MCF 10A (cell line): ENCODE results near the gene FRMD4B. TPM values are rescaled to one million over a fixed set of nuclear protein-coding genes. Genes with fewer than 3 reads are reported as not detected.

ENCODE experiments used
- BruUV-seq: library from RNA; stranded (reverse); fragments of 400-500 nt; replicated peaks from 2 replicates; lab custom pipeline; 2021; lab: Mats Ljungman, UMichigan
- CTCF ChIA-PET: fragments of 300-600 bp; sonication (Branson Sonifier 250); formaldehyde crosslinking; extraction: SDS; loops from one replicate; lab custom pipeline; 2021; ENCODE audit warnings: antibody characterized with exemption, inconsistent platforms; lab: Yijun Ruan, JAX
- POLR2A ChIA-PET: fragments of 300-600, 350-650 bp; sonication (Branson Sonifier 250); formaldehyde crosslinking; extraction: SDS; loops from one replicate; lab custom pipeline; 2020; ENCODE audit warnings: antibody characterized with exemption, inconsistent platforms; lab: Yijun Ruan, JAX
- DNase-seq: peaks from one replicate; pipeline ENCODE4 v3.0.0-alpha.2; 2018; ENCODE audit not compliant: unreplicated experiment
- H3K27ac Mint-ChIP-seq: one replicate; pipeline ENCODE4 v1.8.0; 2022; ENCODE audit warnings: mild to moderate bottlenecking, low read depth, mixed read lengths; ENCODE audit not compliant: unreplicated experiment
- H3K27me3 Mint-ChIP-seq: one replicate; pipeline ENCODE4 v1.8.0; 2022; ENCODE audit warnings: mixed read lengths; ENCODE audit not compliant: insufficient read depth, unreplicated experiment
- H3K36me3 Mint-ChIP-seq: one replicate; pipeline ENCODE4 v1.8.0; 2022; ENCODE audit warnings: mild to moderate bottlenecking, moderate library complexity, mixed read lengths; ENCODE audit not compliant: insufficient read depth, unreplicated experiment
- H3K4me1 Mint-ChIP-seq: one replicate; pipeline ENCODE4 v1.8.0; 2022; ENCODE audit warnings: mixed read lengths; ENCODE audit not compliant: insufficient read depth, unreplicated experiment
- H3K4me3 Mint-ChIP-seq: one replicate; pipeline ENCODE4 v1.8.0; 2022; ENCODE audit warnings: mild to moderate bottlenecking, moderate library complexity, mixed read lengths; ENCODE audit not compliant: unreplicated experiment
- H3K9me3 Mint-ChIP-seq: one replicate; pipeline ENCODE4 v1.8.0; 2022; ENCODE audit warnings: mixed read lengths; ENCODE audit not compliant: unreplicated experiment
- CTCF ChIP-seq: fragments of 200-600 bp; IDR thresholded peaks from one replicate; pipeline ENCODE4 v1.8.0; 2022; ENCODE audit warnings: antibody characterized with exemption, mild to moderate bottlenecking; ENCODE audit not compliant: unreplicated experiment
- intact Hi-C: fragments of 100-400 bp; cut with micrococcal nuclease; formaldehyde crosslinking; loops from 2 replicates; pipeline ENCODE4 v1.14.1; 2022
- total RNA-seq: library from RNA; stranded (reverse); gene quantifications from 2 replicates; pipeline ENCODE4 v1.2.3, GENCODE V29; 2022

The FRMD4B gene
- total RNA-seq, 1 experiment from 2014 or later: 39.0 TPM

- ChIA-PET CTCF (interaction anchor here (0.6 to 1.9 kb wide), 7 partner anchors 15 to 526 kb away, joined by 3 to 12 read pairs (median 3); no protein-coding TSS in a partner anchor), POLR2A (no interaction called here)
- intact Hi-C loops: no loop called here
- H3K36me3 Mint-ChIP-seq: no peaks in the 10 kb centered on the region
- no TSS peak for BruUV-seq
- no peaks in the 10 kb centered on the region for H3K9me3 Mint-ChIP-seq
- no peak for DNase-seq
- H3K27ac Mint-ChIP-seq: no peak overlapping the region
- peaks cover 18% of the 10 kb centered on the region for H3K4me1 Mint-ChIP-seq
- H3K4me3 Mint-ChIP-seq: no peak overlapping the region
- no peaks in the 10 kb centered on the region for H3K27me3 Mint-ChIP-seq
- no peak for TF ChIP-seq CTCF
Measured at GRCh38 chr3:69145688-69146087, 240.2 kb downstream of the FRMD4B start.

- no peak for DNase-seq
- Mint-ChIP-seq H3K9me3 (no peaks in the 10 kb centered on the region), H3K4me1 (peaks cover 18% of the 10 kb centered on the region), H3K27ac (no peak overlapping the region), H3K27me3 (no peaks in the 10 kb centered on the region), H3K36me3 (no peaks in the 10 kb centered on the region), H3K4me3 (no peak overlapping the region)
- BruUV-seq: no TSS peak
- ChIA-PET POLR2A (no interaction called here), CTCF (interaction anchor here (0.6 to 1.9 kb wide), 7 partner anchors 16 to 527 kb away, joined by 3 to 12 read pairs (median 5); no protein-coding TSS in a partner anchor)
- no peak for TF ChIP-seq CTCF
- intact Hi-C loops: no loop called here
Measured at GRCh38 chr3:69144631-69145245, 241.2 kb downstream of the FRMD4B start.

- no peak overlapping the region for H3K27ac Mint-ChIP-seq
- H3K4me1 Mint-ChIP-seq: peaks cover 18% of the 10 kb centered on the region
- no peaks in the 10 kb centered on the region for H3K36me3 Mint-ChIP-seq
- ChIA-PET POLR2A (no interaction called here), CTCF (interaction anchor here (1.2 to 1.9 kb wide), 2 partner anchors 23 to 64 kb away, joined by 5 to 12 read pairs; no protein-coding TSS in a partner anchor)
- intact Hi-C loops: no loop called here
- no peaks in the 10 kb centered on the region for H3K27me3 Mint-ChIP-seq
- no peak for TF ChIP-seq CTCF
- no peaks in the 10 kb centered on the region for H3K9me3 Mint-ChIP-seq
- H3K4me3 Mint-ChIP-seq: no peak overlapping the region
- DNase-seq: peak; percentile 65
- BruUV-seq: no TSS peak
Measured at GRCh38 chr3:69143612-69144011, 242.3 kb downstream of the FRMD4B start.

GRCh38 chr3:69142797-69143454 lies 243.0 kb downstream of the FRMD4B start:
- H3K4me1 Mint-ChIP-seq: peaks cover 18% of the 10 kb centered on the region
- no peak for TF ChIP-seq CTCF
- no peaks in the 10 kb centered on the region for H3K9me3 Mint-ChIP-seq
- no peaks in the 10 kb centered on the region for H3K36me3 Mint-ChIP-seq
- no peak for DNase-seq
- ChIA-PET POLR2A (no interaction called here), CTCF (interaction anchor here (1.7 kb wide), 1 partner anchor 22 kb away, joined by 9 read pairs; no protein-coding TSS in a partner anchor)
- H3K4me3 Mint-ChIP-seq: no peak overlapping the region
- TSS peak; percentile 99 for BruUV-seq
- intact Hi-C loops: no loop called here
- H3K27me3 Mint-ChIP-seq: no peaks in the 10 kb centered on the region
- H3K27ac Mint-ChIP-seq: no peak overlapping the region
